Measurements from ENCODE around the gene FAT2. TPM values are rescaled to one million over a fixed set of nuclear protein-coding genes. Genes with fewer than 3 reads are reported as not detected.

The FAT2 gene
- total RNA-seq, 6 experiments from 2014 or later, result not detected

DNA sequence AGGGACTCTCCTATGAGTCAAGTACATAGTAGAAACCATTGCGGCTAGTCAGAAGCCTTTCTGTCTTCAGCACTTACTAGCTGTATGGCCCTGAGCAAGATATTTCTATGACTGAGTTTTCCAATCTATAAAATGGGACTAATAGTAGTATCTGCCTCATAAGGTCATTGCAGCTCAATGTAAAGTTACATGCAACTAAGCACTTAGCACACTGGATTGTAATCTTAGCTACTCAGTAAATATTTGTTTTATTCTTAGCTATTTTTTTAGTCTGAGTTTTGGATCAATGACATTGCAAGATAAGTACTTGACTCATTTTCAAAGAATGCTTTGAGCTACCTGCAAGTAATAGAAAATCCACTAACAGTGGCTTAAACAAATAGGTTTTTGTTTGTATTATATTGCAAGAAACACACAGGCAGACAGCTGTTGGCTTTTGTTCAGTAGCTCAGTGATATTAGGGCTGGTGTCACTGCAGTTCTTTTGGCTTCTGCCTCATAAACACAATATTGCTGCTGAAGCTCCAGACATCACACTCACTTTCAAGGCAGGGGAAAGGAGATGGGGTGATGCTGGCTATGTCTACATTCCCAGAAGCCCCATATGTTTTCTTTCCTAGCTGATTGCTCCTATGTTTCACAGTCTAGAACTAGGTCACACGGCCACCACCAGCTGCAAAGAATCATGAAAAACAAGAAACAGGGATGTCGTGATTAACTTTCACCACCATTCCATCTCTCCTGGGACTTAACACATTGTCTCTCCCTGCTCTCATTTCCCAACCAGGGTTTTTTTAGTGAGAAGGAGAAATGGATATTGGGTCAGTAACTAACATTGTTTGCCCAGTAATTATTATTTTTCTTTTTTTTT is 26.9 kb upstream of the FAT2 start:
- Histone ChIP-seq H3K27me3 (no peaks in the 10 kb centered on the region), H3K4me3 (no peak overlapping the region), H3K36me3 (no peaks in the 10 kb centered on the region), H3K27ac (no peak overlapping the region), H3K4me1 (no peaks in the 10 kb centered on the region), H3K9me3 (no peaks in the 10 kb centered on the region)
- 70% methylated on average over 3 of the region's 3 CpGs for WGBS (ENCODE audit: insufficient coverage, low coverage, low lambda C conversion rate, missing lambda C conversion rate)
- intact Hi-C loops (cut with DNase I), result no loop called here
- ATAC-seq, result peak in 2 of 4 donors; percentile 34 to 43
- no peak for DNase-seq
- no peak for TF ChIP-seq POLR2A (IDR thresholded peaks at IDR 0.05)
- TF ChIP-seq CTCF (IDR thresholded peaks at IDR 0.05), result no peak

DNA sequence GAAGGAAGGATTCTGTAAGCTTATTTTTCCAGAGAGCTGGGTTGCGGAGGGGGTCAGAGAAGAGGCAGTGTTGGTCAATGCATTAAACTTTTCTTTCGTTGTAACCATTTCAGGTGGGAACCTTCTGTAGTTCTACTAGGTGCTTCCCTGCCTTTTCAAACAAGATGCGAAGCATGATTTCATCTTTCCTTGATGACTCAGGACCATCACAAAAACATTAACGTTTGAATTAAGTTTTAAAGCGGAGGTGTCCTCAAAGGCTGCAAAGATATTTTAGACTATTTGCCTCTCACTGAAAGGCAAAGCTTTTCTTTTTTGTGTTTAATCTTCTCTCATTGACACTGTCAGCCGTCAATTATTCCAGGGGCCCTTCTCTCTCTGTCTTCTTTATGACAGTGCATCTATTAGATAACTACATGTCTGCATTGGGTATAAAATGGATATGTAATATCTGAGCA is 26.3 kb upstream of the FAT2 start:
- Histone ChIP-seq H3K36me3 (no peaks in the 10 kb centered on the region), H3K27me3 (no peaks in the 10 kb centered on the region), H3K4me1 (no peaks in the 10 kb centered on the region), H3K27ac (no peak overlapping the region), H3K4me3 (no peak overlapping the region), H3K9me3 (no peaks in the 10 kb centered on the region)
- no peak for TF ChIP-seq POLR2A (IDR thresholded peaks at IDR 0.05)
- TF ChIP-seq CTCF (IDR thresholded peaks at IDR 0.05), result no peak
- DNase-seq (no peak), ATAC-seq (no peak)
- intact Hi-C loops (cut with DNase I), result no loop called here
- WGBS (ENCODE audit: insufficient coverage, low coverage, low lambda C conversion rate, missing lambda C conversion rate), result 69% methylated on average over 6 of the region's 6 CpGs

DNA sequence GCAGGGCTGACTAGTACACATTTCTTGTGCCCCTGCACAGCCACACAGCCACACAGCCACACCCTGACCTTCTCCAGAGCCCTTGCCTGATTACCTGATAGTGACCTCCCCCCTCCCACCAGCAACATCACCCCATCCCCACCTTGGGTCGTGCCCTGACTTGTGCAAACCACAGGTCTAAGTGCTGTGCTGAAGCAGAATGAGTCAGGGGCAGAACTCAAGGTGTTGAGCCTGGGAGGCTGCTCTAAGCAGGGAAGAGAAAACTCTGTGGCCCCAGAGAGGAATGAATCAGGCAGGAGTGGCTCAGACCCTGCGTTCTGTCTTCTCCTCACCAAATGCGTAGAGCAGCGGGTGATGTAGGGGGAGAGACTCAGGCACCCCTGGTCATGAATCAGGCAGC is 24.3 kb upstream of the FAT2 start:
- TF ChIP-seq POLR2A (IDR thresholded peaks at IDR 0.05) (no peak), CTCF (IDR thresholded peaks at IDR 0.05) (no peak)
- DNase-seq (no peak), ATAC-seq (no peak)
- intact Hi-C loops (cut with DNase I), result no loop called here
- Histone ChIP-seq H3K36me3 (no peaks in the 10 kb centered on the region), H3K9me3 (no peaks in the 10 kb centered on the region), H3K27me3 (no peaks in the 10 kb centered on the region), H3K4me3 (no peak overlapping the region), H3K27ac (no peak overlapping the region), H3K4me1 (no peaks in the 10 kb centered on the region)
- 47% methylated on average over 4 of the region's 4 CpGs for WGBS (ENCODE audit: insufficient coverage, low coverage, low lambda C conversion rate, missing lambda C conversion rate)

DNA sequence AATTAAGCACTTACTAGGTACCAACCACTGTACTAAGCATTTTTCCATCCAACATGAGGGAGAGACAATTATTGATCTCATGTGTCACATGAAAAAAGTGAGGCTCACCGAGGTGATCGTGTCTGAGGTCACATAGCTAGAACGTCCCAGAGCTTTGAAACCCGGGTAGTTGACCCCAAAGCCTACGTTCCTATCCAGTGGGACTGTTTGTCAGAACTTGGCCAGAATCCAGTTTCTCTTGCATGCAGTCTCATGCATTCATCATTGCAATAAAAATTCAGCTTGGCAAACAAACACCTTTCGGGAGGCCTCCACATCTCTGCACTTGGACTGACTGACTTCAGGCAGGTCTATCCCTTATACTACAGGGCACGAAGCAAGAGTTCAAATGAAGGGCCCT is 23.4 kb upstream of the FAT2 start:
- no peaks in the 10 kb centered on the region for H3K27me3 ChIP-seq

More for the DNA sequence above, 23.4 kb upstream of the FAT2 start:
- Histone ChIP-seq H3K4me1 (no peaks in the 10 kb centered on the region), H3K4me3 (no peak overlapping the region), H3K27ac (no peak overlapping the region), H3K9me3 (no peaks in the 10 kb centered on the region), H3K36me3 (no peaks in the 10 kb centered on the region)
- 30% methylated on average over 5 of the region's 7 CpGs for WGBS (ENCODE audit: insufficient coverage, low coverage, low lambda C conversion rate, missing lambda C conversion rate)
- ATAC-seq (no peak), DNase-seq (no peak)
- intact Hi-C loops (cut with DNase I), result no loop called here
- TF ChIP-seq POLR2A (IDR thresholded peaks at IDR 0.05) (no peak), CTCF (IDR thresholded peaks at IDR 0.05) (no peak)

Measured in right lobe of liver (tissue), 6 donors.